Measurements from ENCODE around the gene CATSPERZ. TPM values are rescaled to one million over a fixed set of nuclear protein-coding genes. Genes with fewer than 3 reads are reported as not detected.

The CATSPERZ gene
- total and polyA plus RNA-seq, 2 of the 8 experiments (the other 6 are each of a cell fraction or from before 2014, with no cell fraction given) = 0.77 TPM; not detected in 1

DNA sequence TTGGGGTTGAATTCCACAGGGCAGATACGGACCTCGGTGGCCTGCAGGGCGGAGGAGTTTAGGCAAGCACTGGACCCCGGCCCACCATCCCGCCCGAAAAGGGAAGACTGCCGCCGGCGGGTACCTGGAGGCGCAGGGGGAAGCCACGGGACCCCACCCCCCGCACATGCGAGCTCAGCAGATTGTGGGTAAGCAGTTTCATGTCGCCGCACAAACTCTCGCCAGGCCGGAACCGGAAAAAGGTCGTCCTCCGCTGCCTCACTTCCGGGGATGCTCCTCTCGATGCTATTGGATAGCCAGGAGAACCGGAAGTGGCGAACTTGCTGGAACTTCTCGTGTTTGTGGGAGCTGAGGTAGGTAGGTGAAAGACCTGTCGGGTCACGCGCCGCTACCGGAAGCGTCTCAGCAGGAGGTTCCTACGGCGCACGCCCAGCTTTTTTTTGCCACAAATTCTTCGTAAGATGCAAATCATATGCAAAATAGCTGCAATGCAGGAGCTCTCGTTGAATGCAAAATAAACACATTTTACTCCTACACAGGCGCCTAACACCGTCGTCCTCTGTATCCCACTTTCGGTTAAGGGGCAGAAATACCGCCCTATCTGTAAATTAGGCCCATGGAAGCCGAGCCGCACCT, 17.3 kb downstream of the CATSPERZ start, which contains the start of gene TRMT112 (continued):
- TF ChIP-seq KDM4A (IDR thresholded peaks at IDR 0.05; ENCODE audit: low read depth, low read length, severe bottlenecking) (peak; percentile 90), SP1 (IDR thresholded peaks at IDR 0.05; ENCODE audit: low read depth, low read length) (no peak; the same call in 1 of the 2 replicates), TAF1 (IDR thresholded peaks at IDR 0.05; ENCODE audit: low read depth, low read length) (peak; percentile 67; the same call in 1 of the 2 replicates), TEAD4 (IDR thresholded peaks at IDR 0.05; ENCODE audit: low read depth, low read length) (no peak), SAP30 (IDR thresholded peaks at IDR 0.05; ENCODE audit: insufficient read depth, insufficient replicate concordance, low read length) (no peak), FOSL1 (IDR thresholded peaks at IDR 0.05; ENCODE audit: insufficient read depth, low read depth, low read length) (no peak), SP2 (IDR thresholded peaks at IDR 0.05; ENCODE audit: low read length) (no peak), HDAC6 (IDR thresholded peaks at IDR 0.05; ENCODE audit: low read depth, low read length) (no peak), KDM5A (IDR thresholded peaks at IDR 0.05; ENCODE audit: low read length) (peak; percentile 39; the same call in 1 of the 2 replicates), POLR2AphosphoS5 (IDR thresholded peaks at IDR 0.05; ENCODE audit: low read depth, low read length) (peak; percentile 61), SRF (IDR thresholded peaks at IDR 0.05; ENCODE audit: low read depth, low read length) (no peak), RNF2 (IDR thresholded peaks at IDR 0.05; ENCODE audit: borderline replicate concordance, low read depth, low read length, missing control alignments, poor library complexity, severe bottlenecking) (no peak), NANOG (IDR thresholded peaks at IDR 0.05; ENCODE audit: insufficient read depth, low read depth, low read length, poor library complexity, severe bottlenecking) (no peak), JUND (IDR thresholded peaks at IDR 0.05; ENCODE audit: low read length) (no peak), SIN3A (conservative IDR thresholded peaks at IDR 0.05 in 1 of 2, IDR thresholded peaks at IDR 0.05 in 1 of 2; ENCODE audit: low read depth in 1 of 2, low read length in 2 of 2) (0 out of 4 replicates have a peak, but pooled peaks of 1 of the 2 experiments have one; percentile 72), GTF2F1 (IDR thresholded peaks at IDR 0.05; ENCODE audit: borderline replicate concordance, low read depth, low read length) (peak; percentile 53; the same call in 1 of the 2 replicates), CEBPB (IDR thresholded peaks at IDR 0.05; ENCODE audit: low read depth, low read length) (no peak)
- TF ChIP-seq, protein P1, sequence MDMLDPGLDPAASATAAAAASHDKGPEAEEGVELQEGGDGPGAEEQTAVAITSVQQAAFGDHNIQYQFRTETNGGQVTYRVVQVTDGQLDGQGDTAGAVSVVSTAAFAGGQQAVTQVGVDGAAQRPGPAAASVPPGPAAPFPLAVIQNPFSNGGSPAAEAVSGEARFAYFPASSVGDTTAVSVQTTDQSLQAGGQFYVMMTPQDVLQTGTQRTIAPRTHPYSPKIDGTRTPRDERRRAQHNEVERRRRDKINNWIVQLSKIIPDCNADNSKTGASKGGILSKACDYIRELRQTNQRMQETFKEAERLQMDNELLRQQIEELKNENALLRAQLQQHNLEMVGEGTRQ (IDR thresholded peaks at IDR 0.05; ENCODE audit: low read length) = peak; percentile 58; the same call in 1 of the 2 replicates
- TF ChIP-seq, protein P2, sequence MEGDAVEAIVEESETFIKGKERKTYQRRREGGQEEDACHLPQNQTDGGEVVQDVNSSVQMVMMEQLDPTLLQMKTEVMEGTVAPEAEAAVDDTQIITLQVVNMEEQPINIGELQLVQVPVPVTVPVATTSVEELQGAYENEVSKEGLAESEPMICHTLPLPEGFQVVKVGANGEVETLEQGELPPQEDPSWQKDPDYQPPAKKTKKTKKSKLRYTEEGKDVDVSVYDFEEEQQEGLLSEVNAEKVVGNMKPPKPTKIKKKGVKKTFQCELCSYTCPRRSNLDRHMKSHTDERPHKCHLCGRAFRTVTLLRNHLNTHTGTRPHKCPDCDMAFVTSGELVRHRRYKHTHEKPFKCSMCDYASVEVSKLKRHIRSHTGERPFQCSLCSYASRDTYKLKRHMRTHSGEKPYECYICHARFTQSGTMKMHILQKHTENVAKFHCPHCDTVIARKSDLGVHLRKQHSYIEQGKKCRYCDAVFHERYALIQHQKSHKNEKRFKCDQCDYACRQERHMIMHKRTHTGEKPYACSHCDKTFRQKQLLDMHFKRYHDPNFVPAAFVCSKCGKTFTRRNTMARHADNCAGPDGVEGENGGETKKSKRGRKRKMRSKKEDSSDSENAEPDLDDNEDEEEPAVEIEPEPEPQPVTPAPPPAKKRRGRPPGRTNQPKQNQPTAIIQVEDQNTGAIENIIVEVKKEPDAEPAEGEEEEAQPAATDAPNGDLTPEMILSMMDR (IDR thresholded peaks at IDR 0.05; ENCODE audit: control extremely low read depth in 1 of 3, insufficient read depth in 1 of 3, low read depth in 1 of 3, low read length in 3 of 3) = no peak
